Stimulated activated CD8-positive, alpha-beta memory T cell treated with anti-CD3 and anti-CD28 coated beads, Interleukin-15, amount 100 ng/mL, for 4 hours (primary cell): ENCODE measurements around the gene WDPCP.
"Not testable (repeated sequence)": the region's sequence is repeated elsewhere in the genome, so short reads cannot be mapped to it uniquely, and the experiment has no call there.

ENCODE experiments used
- DNase-seq, 2 donors: peaks; one replicate each; pipeline ENCODE4 v3.0.0-alpha.2; 2020; ENCODE audit warnings: low read depth in 2 of 2

WDPCP gene

GRCh38 chr2:63121055-63121834 is 467.0 kb downstream of the WDPCP start:
- no peak for DNase-seq

- DNase-seq, result no peak
Measured at GRCh38 chr2:63118821-63119220, 469.5 kb downstream of the WDPCP start.

DNA sequence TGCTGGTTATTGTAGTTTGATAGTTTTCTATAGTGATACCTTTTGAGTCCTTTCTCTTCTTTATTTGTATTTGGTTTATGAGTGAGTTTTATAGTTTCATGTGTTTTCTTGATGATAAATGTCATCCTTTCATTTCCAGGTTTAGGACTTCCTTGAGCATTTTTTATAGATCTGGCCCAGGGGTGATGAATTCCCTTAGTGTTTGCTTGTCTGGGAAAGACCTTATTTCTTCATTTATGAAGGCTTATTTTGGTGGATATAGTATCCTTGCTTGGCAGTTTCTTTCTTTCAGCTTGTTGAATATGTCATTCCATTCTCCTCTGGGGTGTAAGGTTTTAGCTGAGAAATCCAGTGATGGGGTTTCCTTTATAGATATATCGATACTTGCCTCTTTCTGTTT is 483.8 kb downstream of the WDPCP start:
- no peak for DNase-seq

GRCh38 chr2:63101954-63102353 is 486.3 kb downstream of the WDPCP start:
- no peak for DNase-seq

- no peak for DNase-seq
Measured at GRCh38 chr2:63099032-63099431, 489.2 kb downstream of the WDPCP start.

- DNase-seq, result no peak
Measured at GRCh38 chr2:63096491-63096890, 491.8 kb downstream of the WDPCP start.

GRCh38 chr2:63093502-63093901 is 494.8 kb downstream of the WDPCP start:
- no peak for DNase-seq

DNA sequence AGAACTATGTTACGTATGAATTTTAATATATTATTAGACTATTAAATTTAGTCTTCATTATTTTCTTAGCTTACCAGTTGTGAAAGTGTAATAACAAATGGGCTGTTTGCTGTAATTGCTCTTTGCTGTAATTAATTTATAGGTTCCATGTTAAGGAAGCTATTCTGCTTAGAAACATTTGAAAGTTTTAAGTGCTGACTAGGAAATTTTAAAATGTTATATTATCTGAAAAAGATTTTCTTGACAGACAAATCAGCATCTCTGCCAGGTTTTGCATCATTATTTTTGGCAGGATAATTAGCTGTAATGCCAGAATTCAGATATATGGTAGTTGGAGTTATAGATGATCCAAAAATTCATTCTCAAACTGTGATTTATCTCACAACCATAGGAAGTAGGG is 495.4 kb downstream of the WDPCP start:
- no peak for DNase-seq

DNA sequence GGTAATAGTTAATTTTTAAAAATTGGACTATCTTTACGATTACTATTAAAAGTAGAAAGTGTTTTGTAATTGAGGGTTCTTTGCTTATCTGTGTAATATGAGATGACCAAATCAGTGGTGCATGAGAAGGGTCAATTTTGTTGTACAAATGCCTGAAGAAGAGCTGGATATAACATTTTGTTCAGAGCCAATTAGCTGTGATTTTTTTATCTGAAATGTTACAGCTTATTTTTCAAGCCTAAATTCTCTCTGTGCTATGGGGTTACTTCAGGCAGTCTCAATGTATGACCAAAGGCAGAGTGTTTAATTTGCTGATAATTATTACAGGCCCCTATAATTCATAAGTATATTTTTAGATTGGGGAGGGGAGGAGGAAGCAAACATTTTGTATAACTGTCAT is 495.9 kb downstream of the WDPCP start:
- no peak for DNase-seq

GRCh38 chr2:63086687-63087086 is 501.6 kb downstream of the WDPCP start:
- DNase-seq, result no peak

DNA sequence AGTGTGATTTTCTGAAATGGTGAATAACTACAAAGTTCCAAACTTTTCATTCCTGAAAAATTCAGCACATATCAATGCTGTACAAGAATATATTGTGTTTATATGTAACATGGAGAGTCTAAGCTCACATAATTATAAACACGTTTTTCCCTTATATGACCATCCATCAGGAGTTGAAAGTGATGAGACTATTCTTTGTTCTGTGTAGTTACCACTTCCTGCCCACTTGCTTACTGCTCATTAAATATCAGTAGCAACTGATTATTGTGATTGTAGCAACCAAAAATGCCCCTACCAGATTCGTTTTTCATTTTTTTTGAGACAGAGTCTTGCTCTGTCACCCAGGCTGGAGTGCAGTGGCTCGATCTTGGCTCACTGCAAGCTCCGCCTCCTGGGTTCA is 506.9 kb downstream of the WDPCP start:
- no peak for DNase-seq

GRCh38 chr2:63078852-63079606 is 509.2 kb downstream of the WDPCP start:
- no peak for DNase-seq

- not testable (repeated sequence) for DNase-seq
Measured at GRCh38 chr2:63074399-63074798, 513.9 kb downstream of the WDPCP start.

GRCh38 chr2:63073994-63074393 is 514.3 kb downstream of the WDPCP start:
- DNase-seq, result no peak

DNA sequence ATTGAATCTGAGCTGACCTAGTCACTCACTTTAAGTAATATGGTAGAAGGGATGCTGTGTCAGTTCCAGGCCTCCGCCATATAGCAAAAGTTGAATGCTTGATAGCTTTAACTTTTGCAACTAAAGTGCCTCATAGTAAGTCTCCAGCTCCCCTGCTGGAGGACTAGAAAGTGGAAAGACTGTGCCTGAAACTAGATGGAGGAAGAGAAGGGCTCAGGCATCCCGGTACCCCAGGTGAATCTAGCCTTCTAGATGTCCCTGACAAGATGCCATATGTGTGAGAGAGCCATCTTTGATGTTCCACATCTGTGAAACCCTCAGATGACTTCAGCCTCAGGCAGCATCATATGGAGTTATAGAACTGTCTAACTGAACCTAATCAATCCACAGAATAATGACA is 516.6 kb downstream of the WDPCP start:
- DNase-seq, result no peak
